D341Med (cell line): ENCODE results near the gene TMEM182.

Experiments used
- DNase-seq: peaks from one replicate; pipeline ENCODE4 v3.0.0; 2012; ENCODE audit warnings: low spot score

Gene TMEM182, protein sequence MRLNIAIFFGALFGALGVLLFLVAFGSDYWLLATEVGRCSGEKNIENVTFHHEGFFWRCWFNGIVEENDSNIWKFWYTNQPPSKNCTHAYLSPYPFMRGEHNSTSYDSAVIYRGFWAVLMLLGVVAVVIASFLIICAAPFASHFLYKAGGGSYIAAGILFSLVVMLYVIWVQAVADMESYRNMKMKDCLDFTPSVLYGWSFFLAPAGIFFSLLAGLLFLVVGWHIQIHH

GRCh38 chr2:102761763-102762162 lies at the start of gene TMEM182:
TSS of gene TMEM182 (plus strand) at chr2:102762031. CDS start at chr2:102762218, 187 bp downstream.
- DNase-seq, result no peak

GRCh38 chr2:102717308-102718018 lies 44.4 kb upstream of the TMEM182 start:
- no peak for DNase-seq

GRCh38 chr2:102718387-102719316 lies 43.2 kb upstream of the TMEM182 start:
- DNase-seq, result no peak

DNA sequence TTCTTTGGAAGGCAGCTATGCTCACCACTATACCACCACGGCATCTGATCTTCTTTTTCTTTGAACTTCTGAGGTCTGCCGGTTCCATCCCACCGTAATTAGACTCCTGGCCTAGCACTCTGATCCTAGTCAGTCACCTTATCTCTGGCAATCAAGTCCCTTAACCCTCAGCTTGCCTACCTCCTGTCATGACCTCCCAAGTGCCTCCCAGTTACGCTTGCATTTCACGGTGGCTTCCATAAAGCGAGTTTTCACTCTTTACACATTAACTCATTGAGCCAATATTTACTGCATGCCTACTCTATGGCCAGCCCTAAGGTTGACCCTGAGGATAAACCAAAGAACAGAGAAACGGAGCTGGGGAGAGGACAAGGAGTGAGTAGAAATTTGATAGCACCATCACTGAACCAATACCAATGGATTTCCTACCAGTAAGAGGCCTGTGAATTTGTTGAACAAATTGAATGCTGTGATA lies 37.8 kb upstream of the TMEM182 start:
- no peak for DNase-seq

- no peak for DNase-seq
These were observed 37.3 kb upstream of the TMEM182 start for GRCh38 chr2:102724553-102724952.

DNA sequence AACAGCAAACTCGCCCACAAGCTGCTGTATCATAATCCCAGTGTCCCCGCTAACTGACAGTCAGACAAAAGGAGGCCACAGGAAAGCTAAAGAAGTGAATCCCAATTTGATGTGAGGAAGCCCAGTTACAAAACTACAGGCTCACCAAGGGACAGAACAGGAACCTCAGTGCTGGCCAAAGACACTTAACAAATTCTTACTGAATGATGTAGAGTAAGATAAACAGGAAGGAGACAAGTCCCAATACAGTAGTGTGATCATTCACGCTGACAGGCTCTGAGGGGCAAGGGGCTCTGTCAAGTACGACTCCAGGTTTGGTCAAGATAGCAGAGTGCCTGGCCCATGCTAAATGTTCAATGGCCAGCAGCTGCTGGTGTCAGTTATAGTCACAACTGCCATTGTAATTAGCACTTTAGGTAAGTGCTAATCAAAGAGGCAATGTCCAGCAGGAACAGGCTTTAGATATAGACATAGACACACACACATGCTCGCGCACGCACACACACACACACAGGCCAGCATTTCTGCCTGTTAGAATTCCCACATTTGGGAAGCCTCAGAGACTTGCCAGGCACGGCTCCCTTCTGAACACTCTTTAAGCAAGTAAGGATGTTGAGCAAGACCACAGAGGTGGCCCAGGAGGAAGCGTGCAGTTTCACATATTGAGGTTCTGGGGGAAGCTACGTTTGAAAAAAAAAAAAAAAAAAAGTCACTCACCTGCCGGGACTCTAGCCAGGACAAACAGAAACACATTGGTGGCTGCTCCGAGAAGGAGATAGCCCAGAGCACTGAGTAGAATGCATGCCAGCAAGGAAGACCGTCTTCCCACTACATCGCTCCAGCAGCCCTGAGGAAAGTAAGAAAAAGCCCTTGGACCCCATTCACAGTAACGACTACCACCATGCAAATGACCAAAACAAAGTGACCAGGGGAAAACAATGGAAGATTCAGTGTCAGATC lies 35.4 kb upstream of the TMEM182 start:
- no peak for DNase-seq

DNA sequence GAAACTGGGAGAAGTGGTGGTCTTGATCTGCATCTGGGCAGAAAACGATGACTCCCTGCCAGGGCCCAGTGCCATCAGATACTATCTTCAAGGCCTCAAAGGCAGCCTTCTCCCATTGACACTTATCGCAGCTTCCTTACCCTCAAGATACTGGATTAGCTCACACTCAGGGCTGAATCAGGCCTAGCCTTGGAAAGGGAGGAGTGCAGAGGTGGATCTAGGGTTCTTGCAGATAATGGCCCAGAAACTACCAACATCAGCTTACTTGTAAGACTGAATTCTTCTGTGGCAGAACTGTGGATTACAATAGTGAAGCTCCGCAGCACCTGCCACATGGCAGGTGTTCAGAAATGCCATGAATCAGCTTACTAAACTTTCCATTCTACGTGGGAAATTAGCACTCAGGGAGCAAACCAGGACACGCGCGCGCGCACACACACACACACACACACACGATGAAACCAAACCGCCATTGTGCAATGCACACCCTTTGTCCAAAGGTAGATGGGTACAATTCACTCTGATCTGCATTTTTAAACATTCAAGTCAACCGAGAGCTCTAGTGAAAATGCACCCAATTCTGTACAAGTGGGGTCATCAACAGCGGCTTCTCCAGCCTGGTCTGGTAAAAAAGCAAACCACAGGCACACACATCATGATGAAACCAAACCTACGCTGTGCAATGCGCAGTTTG lies 26.3 kb upstream of the TMEM182 start:
- DNase-seq, result no peak

- peak; percentile 60 for DNase-seq
These were observed 25.8 kb upstream of the TMEM182 start for GRCh38 chr2:102736110-102736409.

- peak; percentile 94 for DNase-seq
These were observed 25.1 kb upstream of the TMEM182 start for GRCh38 chr2:102736410-102737409.

DNA sequence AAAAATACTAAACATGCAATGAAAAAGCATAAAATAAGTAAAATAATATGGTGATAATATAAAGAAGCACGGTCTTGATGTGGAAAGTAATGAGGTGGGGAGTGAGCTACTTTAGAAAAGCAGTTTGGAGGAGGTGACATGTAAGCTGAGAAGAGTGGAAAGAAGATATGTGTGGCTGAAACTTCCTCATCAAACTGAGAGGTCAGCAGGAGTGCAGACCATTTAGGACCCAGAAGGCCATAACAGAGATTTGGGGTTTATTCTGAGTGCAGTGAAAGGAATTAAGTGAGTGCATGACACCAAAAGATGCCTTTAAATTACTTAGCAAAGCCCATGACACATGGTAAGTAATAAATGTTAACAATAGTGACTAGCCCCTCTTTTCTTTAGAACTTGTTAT lies 24.4 kb upstream of the TMEM182 start:
- no peak for DNase-seq

- no peak for DNase-seq
These were observed 18.6 kb upstream of the TMEM182 start for GRCh38 chr2:102743259-102743658.

DNA sequence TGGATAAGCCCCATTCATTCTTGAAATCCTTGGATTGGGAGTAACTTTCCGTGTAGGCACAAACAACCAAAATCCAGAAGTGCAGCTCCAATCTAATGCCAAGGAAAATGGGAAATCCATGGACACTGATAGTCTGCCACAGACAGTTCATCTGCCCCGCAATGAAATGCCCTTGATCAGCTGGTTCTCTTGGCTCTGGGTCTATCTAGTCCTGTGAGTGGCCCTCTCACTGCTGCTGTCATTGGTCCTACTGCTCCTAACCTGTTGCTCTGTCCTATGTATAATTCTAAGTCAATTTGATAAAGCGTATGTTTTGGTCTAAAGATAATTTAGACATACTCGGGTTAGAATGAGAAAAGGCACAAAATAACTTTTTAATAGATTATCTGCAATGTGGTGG lies 13.7 kb upstream of the TMEM182 start:
- no peak for DNase-seq

DNA sequence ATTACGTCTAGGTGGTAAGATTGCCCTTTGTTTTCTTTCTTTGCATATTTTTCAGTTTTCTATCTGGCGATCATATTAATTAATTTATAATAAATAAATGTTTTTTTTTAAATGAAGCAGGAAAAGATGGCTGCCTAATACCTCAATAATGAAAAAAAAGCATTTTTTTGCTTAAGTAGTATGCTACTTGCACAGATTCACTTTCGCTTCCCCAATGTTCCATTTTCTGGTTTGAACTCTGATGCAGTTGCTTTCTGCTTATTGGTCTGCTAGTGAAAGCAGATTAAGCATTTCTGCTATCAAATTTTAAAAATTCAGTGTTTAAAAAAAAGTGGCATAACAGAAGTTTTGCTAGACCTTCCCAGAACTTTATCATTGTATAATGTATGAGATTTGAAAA lies 11.9 kb upstream of the TMEM182 start:
- DNase-seq, result no peak

DNA sequence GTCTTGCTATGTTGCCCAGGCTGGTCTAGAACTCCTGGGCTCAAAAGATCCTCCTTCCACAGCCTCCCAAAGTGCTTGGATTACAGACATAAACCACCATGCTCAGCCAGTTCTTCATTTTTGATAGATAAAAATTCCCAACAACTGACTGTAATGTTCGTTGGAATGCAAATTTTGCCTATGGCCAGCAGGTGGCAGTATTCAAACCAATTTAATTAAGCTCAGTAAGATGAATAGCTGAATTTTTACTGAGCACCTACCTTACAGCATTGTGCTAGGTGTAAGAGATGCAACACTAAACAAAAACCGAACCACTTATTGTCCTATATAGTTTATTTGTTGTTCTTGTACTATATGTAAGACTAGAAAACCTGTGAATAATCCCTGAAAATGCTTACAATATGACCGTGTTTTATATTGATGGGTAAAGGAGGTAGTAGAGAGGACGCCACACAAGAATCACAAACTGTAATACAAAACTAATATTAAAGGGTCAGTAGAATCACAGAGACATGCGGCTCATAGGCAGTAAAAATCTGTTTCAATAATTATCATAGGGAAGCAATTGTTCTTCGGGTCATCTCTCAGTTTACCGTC lies 8.2 kb upstream of the TMEM182 start:
- peak; percentile 39 for DNase-seq

- no peak for DNase-seq
These were observed 7.2 kb upstream of the TMEM182 start for GRCh38 chr2:102754456-102755145.

DNA sequence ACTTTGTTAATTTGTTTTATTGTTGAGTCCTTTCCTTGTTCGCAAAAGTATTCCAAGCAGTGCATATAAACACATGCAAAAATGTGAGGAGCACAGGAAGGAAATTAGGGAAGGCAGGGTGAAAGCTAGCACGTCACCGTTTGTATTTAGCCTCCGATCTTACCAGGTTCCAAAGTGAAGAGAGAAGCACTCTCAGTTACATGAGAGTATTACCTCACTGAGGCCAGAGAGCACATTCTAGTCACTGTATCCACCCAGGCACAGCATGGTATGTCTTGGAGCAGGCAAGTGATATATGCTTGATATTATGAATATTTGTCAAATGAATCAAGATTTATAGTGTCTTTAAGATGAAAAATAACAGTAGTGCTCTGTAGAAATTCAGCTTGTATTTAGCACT lies 6.5 kb upstream of the TMEM182 start:
- DNase-seq, result no peak

DNA sequence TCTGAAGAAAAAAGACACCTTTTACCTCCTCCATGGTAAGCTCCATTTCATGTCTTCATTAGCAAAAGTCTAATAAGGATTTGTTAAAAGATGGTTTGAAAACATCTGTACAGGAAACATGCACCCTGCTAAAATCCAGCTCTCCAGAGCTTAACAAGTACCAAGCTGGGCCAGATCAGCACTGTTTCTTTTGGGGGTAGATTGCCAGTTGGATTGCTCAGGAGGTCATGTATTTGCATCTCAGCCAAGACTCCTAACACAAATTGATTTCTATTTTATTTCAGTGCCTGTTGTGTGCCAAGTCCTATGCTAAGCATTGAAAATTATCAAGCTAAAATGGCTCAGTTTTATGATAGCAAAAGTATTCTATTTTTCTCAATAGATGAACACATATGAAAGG lies 3.4 kb upstream of the TMEM182 start:
- no peak for DNase-seq

DNA sequence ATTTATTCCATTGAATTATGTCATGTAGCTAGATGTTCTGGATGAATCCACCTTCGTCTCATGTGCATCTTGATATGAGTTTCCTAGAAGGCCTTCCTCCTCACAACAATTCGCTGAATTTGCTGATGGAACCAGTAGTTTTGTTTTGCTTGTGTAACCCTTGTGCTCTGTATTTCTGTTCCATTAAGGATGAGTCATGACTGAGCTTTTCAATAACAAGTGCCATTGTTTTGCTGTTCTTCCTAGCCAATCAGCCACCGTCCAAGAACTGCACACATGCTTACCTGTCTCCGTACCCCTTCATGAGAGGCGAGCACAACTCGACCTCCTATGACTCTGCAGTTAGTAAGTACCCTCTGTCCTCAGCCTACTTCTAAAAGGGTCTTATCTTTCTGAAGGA lies 2.3 kb downstream of the TMEM182 start:
- DNase-seq, result no peak

DNA sequence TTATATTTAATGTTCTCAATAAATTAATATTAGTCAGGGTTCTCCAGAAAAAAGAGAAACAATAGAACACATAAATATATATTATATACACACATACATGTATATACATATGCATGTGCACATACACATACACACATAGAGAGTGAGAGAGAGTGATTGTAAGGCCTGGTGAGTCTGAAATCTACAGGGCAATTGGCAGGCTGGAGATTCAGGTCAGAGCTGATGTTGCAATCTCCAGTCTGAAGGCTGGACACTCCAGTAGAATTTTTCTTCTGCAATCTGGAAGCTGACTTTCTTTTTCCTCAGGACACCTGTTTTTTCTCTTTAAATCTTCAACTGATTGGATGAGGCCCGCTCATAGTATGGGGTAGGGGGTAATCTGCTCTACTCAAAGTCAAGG lies 3.2 kb downstream of the TMEM182 start:
- no peak for DNase-seq
